GM19099 (cell line): ENCODE results near the gene SEMA7A.

Source experiments
- POLR2A ChIP-seq: IDR thresholded peaks from 3 replicates; pipeline ENCODE4 v1.6.1; 2011; ENCODE audit warnings: low read depth; ENCODE audit not compliant: insufficient read length; ENCODE audit errors: extremely low read depth

SEMA7A gene, protein sequence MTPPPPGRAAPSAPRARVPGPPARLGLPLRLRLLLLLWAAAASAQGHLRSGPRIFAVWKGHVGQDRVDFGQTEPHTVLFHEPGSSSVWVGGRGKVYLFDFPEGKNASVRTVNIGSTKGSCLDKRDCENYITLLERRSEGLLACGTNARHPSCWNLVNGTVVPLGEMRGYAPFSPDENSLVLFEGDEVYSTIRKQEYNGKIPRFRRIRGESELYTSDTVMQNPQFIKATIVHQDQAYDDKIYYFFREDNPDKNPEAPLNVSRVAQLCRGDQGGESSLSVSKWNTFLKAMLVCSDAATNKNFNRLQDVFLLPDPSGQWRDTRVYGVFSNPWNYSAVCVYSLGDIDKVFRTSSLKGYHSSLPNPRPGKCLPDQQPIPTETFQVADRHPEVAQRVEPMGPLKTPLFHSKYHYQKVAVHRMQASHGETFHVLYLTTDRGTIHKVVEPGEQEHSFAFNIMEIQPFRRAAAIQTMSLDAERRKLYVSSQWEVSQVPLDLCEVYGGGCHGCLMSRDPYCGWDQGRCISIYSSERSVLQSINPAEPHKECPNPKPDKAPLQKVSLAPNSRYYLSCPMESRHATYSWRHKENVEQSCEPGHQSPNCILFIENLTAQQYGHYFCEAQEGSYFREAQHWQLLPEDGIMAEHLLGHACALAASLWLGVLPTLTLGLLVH

DNA sequence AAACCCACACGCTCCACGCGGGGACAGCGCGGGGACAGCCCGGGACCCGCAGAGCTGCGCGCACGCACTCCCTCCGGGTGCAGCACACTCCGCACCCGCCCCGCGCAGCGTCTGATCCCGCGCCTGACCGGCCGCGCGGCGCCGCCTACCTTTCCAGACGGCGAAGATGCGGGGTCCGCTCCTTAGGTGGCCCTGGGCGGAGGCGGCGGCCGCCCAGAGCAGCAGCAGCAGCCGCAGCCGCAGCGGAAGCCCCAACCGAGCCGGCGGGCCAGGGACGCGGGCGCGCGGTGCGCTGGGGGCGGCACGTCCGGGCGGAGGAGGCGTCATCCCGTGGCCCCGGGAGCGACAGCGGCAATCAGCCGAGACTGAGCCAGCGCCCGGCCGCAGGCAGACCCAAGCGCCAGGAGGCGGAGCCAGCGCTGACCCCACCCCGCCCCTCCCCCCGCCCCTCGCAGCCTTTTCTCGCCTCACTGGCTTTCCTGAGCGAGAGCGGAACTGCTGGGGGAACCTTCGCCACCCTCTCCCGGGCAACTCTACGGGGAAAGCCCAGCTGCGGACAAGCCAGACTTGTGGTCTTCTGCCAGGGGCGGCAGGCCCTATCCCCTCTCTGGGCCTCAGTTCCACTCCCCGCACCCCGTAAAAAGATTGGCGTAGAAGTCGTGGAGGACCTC is at the start of gene SEMA7A:
Gene SEMA7A, minus strand, starts transcription at position 367 of the 671 bp plus-strand sequence. Its CDS starts 40 bp downstream, at position 327.
- TF ChIP-seq POLR2A, result peak; percentile 99

DNA sequence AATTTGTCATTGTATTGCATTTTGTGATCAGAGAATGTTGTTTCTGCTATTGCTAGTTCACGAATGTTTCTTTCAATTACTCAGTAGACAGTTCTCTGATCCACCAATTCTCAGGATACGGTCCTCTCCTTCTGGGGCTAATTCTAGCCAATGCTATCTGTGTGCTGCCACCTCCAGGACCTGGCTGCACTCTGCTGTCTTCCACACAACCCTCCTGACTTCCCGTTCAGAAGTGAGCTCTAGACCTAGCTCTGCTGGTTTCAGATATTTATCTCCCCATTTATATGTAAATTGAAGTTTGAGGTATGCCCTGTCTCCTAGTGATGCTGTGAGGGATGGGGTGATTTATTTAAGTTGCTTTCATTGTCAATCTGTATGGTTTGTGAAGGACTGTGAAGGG is 48.9 kb upstream of the SEMA7A start:
- no peak for TF ChIP-seq POLR2A

GRCh38 chr15:74470631-74471395 is 37.1 kb upstream of the SEMA7A start:
- no peak for TF ChIP-seq POLR2A

GRCh38 chr15:74468341-74469032 is 34.7 kb upstream of the SEMA7A start:
- no peak for TF ChIP-seq POLR2A

- no peak for TF ChIP-seq POLR2A
Measured at GRCh38 chr15:74466570-74466969, 32.8 kb upstream of the SEMA7A start.

DNA sequence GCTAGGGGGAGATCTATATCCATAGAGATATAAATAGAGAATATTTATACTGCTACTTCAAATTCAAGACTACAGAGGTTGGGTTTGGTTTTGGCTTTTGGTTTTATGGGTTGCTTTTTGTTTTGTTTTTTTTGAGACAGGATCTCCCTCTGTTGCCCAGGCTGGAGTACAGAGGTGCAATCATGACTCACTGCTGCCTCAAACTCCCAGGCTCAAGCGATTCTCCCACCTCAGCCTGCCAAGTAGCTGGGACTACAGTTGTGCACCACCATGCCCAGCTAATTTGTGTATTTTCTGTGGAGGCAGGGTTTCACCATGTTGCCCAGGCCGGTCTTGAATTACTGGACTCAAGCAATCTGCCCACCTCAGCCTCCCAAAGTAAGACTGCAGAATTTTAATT is 31.1 kb upstream of the SEMA7A start:
- TF ChIP-seq POLR2A, result no peak

DNA sequence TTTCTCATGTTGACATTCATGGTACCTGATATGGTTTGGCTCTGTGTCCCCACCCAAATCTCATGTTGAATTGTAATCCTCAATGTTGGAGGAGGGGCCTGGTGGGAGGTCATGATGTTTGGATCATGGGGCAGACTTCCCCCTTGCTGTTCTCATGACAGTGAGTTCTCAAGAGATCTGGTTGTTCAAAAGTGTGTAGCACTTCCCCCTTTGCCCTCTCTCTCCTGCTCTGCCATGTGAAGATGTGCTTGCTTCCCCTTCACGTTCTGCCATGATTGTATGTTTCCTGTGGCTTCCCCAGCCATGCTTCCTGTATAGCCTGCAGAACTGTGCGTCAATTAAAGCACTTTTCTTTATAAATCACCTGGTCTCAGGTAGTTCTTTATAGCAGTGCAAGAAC is 30.5 kb upstream of the SEMA7A start:
- no peak for TF ChIP-seq POLR2A

GRCh38 chr15:74463634-74464033 is 29.9 kb upstream of the SEMA7A start:
- no peak for TF ChIP-seq POLR2A

GRCh38 chr15:74461847-74462511 is 28.2 kb upstream of the SEMA7A start:
- no peak for TF ChIP-seq POLR2A

DNA sequence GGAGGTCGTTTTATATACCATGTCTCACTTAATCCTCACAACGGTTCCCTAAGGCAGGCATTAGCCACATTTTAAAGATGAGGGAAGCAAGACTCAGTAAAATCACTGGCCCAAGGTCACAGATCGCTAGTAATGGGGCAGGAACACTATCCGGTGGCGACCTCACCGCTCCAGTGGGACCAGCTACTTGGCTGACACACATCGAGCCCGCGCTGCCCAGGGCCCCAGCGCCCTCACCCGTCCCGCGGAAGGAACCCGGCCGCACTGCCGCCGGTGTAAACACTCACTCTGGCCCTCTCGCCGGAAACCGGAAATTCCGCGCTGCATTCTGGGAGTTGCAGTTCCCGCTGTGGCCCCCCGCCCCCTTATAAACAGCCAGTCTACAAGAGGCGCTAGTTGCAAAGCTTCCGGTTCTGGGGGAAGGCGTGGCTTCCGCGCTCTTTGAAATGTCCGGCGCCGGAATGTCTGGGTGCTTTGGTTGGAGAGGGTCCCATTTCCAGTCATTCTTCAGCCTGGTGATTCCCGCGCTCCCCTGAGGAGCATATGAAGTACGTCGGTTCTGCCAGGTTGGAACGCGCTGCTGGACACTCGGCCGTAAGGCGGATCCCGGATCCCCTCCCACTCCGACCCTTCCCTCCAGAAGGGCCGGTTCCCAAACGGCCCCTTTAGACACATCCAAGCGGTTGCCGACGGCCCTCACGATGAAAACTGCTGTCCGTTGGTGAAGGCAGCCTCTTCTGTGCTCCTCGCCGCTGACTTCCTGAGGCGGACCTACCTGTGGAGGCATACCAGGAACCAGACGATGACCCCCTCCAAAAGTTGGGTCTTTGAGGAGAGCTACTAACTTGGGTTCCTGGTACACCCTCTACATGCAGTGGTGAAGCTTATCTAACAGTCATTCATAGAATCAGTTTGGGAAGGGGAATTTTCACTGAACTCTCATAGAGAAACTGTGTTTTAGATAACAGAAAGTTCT is 27.4 kb upstream of the SEMA7A start, which contains the start of gene UBL7:
Gene UBL7, minus strand, starts transcription at position 290 of the 976 bp plus-strand sequence. CDS start 2,293 bp downstream, outside the sequence.
- TF ChIP-seq POLR2A, result peak; percentile 97

- TF ChIP-seq POLR2A, result no peak
Measured at GRCh38 chr15:74460298-74460697, 26.5 kb upstream of the SEMA7A start.

- no peak for TF ChIP-seq POLR2A
Measured at GRCh38 chr15:74458473-74458872, 24.7 kb upstream of the SEMA7A start.
